HepG2 (cell line): ENCODE measurements around the gene POLR1H. TPM values are rescaled to one million over a fixed set of nuclear protein-coding genes. Genes with fewer than 3 reads are reported as not detected.

ENCODE experiments used
- CC2D1A ChIP-seq: sonication (generic); formaldehyde crosslinking; IDR thresholded peaks from 2 replicates; pipeline ENCODE4 v1.8.1; 2023; ENCODE audit warnings: mild to moderate bottlenecking, missing genetic modification reagents
- ISL2 ChIP-seq: sonication (generic); formaldehyde crosslinking; IDR thresholded peaks from 2 replicates; pipeline ENCODE4 v1.5.0; 2020; ENCODE audit warnings: missing genetic modification reagents
- MAFG ChIP-seq: sonication (generic); formaldehyde crosslinking; IDR thresholded peaks from 2 replicates; pipeline ENCODE4 v1.5.1; 2020; ENCODE audit warnings: mild to moderate bottlenecking, missing genetic modification reagents
- MED13 ChIP-seq: sonication (generic); formaldehyde crosslinking; IDR thresholded peaks from 2 replicates; pipeline ENCODE4 v1.5.0; 2020; ENCODE audit warnings: missing genetic modification reagents
- RORA ChIP-seq: sonication (generic); formaldehyde crosslinking; IDR thresholded peaks from 2 replicates; pipeline ENCODE4 v1.5.0; 2020; ENCODE audit warnings: mild to moderate bottlenecking, missing genetic modification reagents, moderate library complexity
- ZBTB7B ChIP-seq: sonication (generic); formaldehyde crosslinking; IDR thresholded peaks from 2 replicates; pipeline ENCODE4 v1.4.0; 2020; ENCODE audit warnings: missing genetic modification reagents
- ZMYM2 ChIP-seq: sonication (generic); formaldehyde crosslinking; IDR thresholded peaks from 2 replicates; pipeline ENCODE4 v1.8.0; 2022; ENCODE audit warnings: mild to moderate bottlenecking, missing genetic modification reagents
- ZNF335 ChIP-seq: sonication (generic); formaldehyde crosslinking; IDR thresholded peaks from 2 replicates; pipeline ENCODE4 v1.4.0; 2020; ENCODE audit warnings: missing genetic modification reagents
- ZNF781 ChIP-seq: sonication (generic); formaldehyde crosslinking; IDR thresholded peaks from 2 replicates; pipeline ENCODE4 v1.5.1; 2020; ENCODE audit warnings: borderline replicate concordance, mild to moderate bottlenecking, missing genetic modification reagents; ENCODE audit errors: not compliant biosample characterization
- ZSCAN22 ChIP-seq: sonication (generic); formaldehyde crosslinking; IDR thresholded peaks from 2 replicates; pipeline ENCODE4 v1.4.0; 2020; ENCODE audit warnings: mild to moderate bottlenecking, missing genetic modification reagents
- polyA plus RNA-seq, 8 experiments: library from polyadenylated mRNA; depleted of rRNA in 3 of 8; stranded (reverse) in 7 of 8; unstranded in 1 of 8; fragments of >200 nt; fragmentation: Illumina TruSeq in 4 of 8; extraction: Trizol in 4 of 8; gene quantifications; 2 replicates each; pipeline versions ENCODE4 v1.2.1 to v1.2.3, GENCODE V29; 2011 to 2016; ENCODE audit warnings: low read depth in 4 of 8, missing spikeins in 1 of 8, mixed read lengths in 1 of 8; ENCODE audit not compliant: insufficient read depth in 1 of 8
- total RNA-seq, 5 experiments: library from RNA; depleted of rRNA; stranded (reverse); fragments of >200 nt; fragmentation: Illumina TruSeq; extraction: Trizol; gene quantifications; 2 replicates each; pipeline ENCODE4 v1.2.3, GENCODE V29; 2016; ENCODE audit warnings: low read depth in 1 of 5
- TF ChIP-seq, protein P1 (sequence below): sonication (generic); formaldehyde crosslinking; IDR thresholded peaks from 2 replicates; pipeline ENCODE4 v1.4.0; 2020; ENCODE audit warnings: missing genetic modification reagents
- TF ChIP-seq, protein P2 (sequence below), 2 experiments: sonication (generic) in 1 of 2; formaldehyde crosslinking in 1 of 2; IDR thresholded peaks; 2 replicates each; pipeline versions ENCODE4 v1.4.0 to v1.6.1; 2016 to 2020; ENCODE audit warnings: borderline replicate concordance in 1 of 2, low read depth in 1 of 2, mild to moderate bottlenecking in 1 of 2, missing genetic modification reagents in 1 of 2
- TF ChIP-seq, protein P3 (sequence below): sonication (generic); formaldehyde crosslinking; IDR thresholded peaks from 2 replicates; pipeline ENCODE4 v1.8.0; 2023; ENCODE audit warnings: mild to moderate bottlenecking, missing genetic modification reagents
- TF ChIP-seq, protein P4 (sequence below): sonication (generic); formaldehyde crosslinking; IDR thresholded peaks from 2 replicates; pipeline ENCODE4 v1.4.0; 2020; ENCODE audit warnings: mild to moderate bottlenecking, missing genetic modification reagents

The POLR1H gene
- total and polyA plus RNA-seq, 2 of the 13 experiments (the other 11 are each of a cell fraction or from before 2014, with no cell fraction given), result 61.4 to 79.8 TPM

DNA sequence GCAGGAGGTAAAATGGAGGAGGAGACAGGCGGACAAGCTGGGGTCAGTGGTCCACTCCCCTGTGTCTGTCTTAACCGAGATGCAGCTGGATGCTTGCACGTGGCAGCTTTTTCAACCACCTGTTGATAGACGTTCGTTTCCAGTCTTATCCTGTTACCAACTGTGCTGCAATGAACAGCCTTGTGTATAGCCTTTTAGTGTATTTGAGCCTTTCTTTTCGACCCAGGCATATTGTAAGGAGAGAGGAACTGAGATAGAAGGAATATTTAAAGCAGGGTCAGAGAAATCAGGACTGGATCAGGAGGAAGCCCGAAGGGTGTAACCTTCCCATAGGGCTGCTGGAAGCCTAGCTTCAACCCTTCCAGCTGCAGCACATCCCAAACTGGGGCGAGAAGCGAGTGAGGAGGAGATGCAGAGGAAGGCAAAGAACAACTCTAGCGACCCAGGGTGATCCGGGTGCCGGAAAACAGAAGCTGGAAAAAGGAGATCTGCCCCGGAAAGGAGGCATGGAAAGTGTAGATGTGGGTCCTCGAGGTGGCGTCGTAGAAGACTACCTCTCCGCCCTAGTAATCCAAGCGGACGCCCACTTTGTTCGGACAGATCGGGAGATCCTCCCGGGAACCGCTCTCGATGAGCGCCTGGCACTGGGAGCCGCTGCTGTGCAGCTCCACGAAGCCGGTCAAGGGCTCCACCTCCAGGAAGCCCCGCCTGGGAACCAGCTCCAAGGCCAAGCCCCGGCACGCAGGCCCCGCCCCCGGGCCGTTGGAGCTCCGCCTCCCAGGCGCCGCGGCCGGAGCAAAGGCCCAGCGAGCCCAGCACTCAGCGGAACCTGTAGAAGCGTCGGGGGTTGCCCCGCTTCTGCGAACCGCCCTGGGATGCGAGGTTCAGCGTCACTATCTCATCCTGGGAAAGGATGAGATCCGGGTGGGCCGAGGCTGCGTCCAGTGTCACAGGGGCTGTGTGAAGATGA lies 40.7 kb downstream of the POLR1H start (continued):
- TF ChIP-seq, protein P1, sequence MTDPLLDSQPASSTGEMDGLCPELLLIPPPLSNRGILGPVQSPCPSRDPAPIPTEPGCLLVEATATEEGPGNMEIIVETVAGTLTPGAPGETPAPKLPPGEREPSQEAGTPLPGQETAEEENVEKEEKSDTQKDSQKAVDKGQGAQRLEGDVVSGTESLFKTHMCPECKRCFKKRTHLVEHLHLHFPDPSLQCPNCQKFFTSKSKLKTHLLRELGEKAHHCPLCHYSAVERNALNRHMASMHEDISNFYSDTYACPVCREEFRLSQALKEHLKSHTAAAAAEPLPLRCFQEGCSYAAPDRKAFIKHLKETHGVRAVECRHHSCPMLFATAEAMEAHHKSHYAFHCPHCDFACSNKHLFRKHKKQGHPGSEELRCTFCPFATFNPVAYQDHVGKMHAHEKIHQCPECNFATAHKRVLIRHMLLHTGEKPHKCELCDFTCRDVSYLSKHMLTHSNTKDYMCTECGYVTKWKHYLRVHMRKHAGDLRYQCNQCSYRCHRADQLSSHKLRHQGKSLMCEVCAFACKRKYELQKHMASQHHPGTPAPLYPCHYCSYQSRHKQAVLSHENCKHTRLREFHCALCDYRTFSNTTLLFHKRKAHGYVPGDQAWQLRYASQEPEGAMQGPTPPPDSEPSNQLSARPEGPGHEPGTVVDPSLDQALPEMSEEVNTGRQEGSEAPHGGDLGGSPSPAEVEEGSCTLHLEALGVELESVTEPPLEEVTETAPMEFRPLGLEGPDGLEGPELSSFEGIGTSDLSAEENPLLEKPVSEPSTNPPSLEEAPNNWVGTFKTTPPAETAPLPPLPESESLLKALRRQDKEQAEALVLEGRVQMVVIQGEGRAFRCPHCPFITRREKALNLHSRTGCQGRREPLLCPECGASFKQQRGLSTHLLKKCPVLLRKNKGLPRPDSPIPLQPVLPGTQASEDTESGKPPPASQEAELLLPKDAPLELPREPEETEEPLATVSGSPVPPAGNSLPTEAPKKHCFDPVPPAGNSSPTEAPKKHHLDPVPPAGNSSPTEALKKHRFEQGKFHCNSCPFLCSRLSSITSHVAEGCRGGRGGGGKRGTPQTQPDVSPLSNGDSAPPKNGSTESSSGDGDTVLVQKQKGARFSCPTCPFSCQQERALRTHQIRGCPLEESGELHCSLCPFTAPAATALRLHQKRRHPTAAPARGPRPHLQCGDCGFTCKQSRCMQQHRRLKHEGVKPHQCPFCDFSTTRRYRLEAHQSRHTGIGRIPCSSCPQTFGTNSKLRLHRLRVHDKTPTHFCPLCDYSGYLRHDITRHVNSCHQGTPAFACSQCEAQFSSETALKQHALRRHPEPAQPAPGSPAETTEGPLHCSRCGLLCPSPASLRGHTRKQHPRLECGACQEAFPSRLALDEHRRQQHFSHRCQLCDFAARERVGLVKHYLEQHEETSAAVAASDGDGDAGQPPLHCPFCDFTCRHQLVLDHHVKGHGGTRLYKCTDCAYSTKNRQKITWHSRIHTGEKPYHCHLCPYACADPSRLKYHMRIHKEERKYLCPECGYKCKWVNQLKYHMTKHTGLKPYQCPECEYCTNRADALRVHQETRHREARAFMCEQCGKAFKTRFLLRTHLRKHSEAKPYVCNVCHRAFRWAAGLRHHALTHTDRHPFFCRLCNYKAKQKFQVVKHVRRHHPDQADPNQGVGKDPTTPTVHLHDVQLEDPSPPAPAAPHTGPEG, result 0 out of 2 replicates have a peak, but pooled peaks have one; percentile 45
- TF ChIP-seq, protein P2, sequence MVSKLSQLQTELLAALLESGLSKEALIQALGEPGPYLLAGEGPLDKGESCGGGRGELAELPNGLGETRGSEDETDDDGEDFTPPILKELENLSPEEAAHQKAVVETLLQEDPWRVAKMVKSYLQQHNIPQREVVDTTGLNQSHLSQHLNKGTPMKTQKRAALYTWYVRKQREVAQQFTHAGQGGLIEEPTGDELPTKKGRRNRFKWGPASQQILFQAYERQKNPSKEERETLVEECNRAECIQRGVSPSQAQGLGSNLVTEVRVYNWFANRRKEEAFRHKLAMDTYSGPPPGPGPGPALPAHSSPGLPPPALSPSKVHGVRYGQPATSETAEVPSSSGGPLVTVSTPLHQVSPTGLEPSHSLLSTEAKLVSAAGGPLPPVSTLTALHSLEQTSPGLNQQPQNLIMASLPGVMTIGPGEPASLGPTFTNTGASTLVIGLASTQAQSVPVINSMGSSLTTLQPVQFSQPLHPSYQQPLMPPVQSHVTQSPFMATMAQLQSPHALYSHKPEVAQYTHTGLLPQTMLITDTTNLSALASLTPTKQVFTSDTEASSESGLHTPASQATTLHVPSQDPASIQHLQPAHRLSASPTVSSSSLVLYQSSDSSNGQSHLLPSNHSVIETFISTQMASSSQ (IDR thresholded peaks at IDR 0.05; ENCODE audit: low read depth), result no peak
- TF ChIP-seq, protein P2 (CRISPR knock-in tag; IDR thresholded peaks at IDR 0.05; ENCODE audit: borderline replicate concordance), result peak; percentile 32; the same call in 1 of the 2 replicates
- TF ChIP-seq MAFG (CRISPR knock-in tag) (no peak), ZMYM2 (CRISPR knock-in tag) (no peak), ISL2 (CRISPR knock-in tag) (no peak; the same call in 1 of the 2 replicates), MED13 (CRISPR knock-in tag) (peak; percentile 48; the same call in 1 of the 2 replicates), ZNF781 (CRISPR knock-in tag) (no peak), RORA (CRISPR knock-in tag) (no peak), ZNF335 (CRISPR knock-in tag) (peak; percentile 57), ZSCAN22 (CRISPR knock-in tag) (no peak), ZBTB7B (CRISPR knock-in tag) (peak; percentile 55), CC2D1A (CRISPR knock-in tag) (no peak)
- TF ChIP-seq, protein P3, sequence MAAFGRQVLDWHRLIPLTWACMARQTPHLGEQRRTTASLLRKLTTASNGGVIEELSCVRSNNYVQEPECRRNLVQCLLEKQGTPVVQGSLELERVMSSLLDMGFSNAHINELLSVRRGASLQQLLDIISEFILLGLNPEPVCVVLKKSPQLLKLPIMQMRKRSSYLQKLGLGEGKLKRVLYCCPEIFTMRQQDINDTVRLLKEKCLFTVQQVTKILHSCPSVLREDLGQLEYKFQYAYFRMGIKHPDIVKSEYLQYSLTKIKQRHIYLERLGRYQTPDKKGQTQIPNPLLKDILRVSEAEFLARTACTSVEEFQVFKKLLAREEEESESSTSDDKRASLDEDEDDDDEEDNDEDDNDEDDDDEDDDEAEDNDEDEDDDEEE (CRISPR knock-in tag), result peak; percentile 39; the same call in 1 of the 2 replicates
- TF ChIP-seq, protein P4, sequence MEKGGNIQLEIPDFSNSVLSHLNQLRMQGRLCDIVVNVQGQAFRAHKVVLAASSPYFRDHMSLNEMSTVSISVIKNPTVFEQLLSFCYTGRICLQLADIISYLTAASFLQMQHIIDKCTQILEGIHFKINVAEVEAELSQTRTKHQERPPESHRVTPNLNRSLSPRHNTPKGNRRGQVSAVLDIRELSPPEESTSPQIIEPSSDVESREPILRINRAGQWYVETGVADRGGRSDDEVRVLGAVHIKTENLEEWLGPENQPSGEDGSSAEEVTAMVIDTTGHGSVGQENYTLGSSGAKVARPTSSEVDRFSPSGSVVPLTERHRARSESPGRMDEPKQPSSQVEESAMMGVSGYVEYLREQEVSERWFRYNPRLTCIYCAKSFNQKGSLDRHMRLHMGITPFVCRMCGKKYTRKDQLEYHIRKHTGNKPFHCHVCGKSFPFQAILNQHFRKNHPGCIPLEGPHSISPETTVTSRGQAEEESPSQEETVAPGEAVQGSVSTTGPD (CRISPR knock-in tag), result no peak
